T-helper 2 cell treated with Interferon-gamma antibody and Interleukin-4, amounts not matched to agents 5 μg/mL and 100 μg/mL, for 36 hours (primary cell): ENCODE data around the gene CNTFR.

Experiments used
- DNase-seq: peaks from one replicate; pipeline ENCODE4 v3.0.0; 2021; ENCODE audit warnings: low spot score
- H3K27ac Mint-ChIP-seq: one replicate; pipeline ENCODE4 v1.8.0; 2021; ENCODE audit warnings: mild to moderate bottlenecking, mixed read lengths
- H3K27me3 Mint-ChIP-seq: one replicate; pipeline ENCODE4 v1.8.0; 2021; ENCODE audit warnings: low read depth, mixed read lengths
- H3K36me3 Mint-ChIP-seq: one replicate; pipeline ENCODE4 v1.8.0; 2021; ENCODE audit warnings: low read depth, mixed read lengths
- H3K4me1 Mint-ChIP-seq: one replicate; pipeline ENCODE4 v1.8.0; 2021; ENCODE audit warnings: low read depth, mixed read lengths
- H3K4me3 Mint-ChIP-seq: one replicate; pipeline ENCODE4 v1.8.0; 2022; ENCODE audit warnings: mild to moderate bottlenecking, moderate library complexity, mixed read lengths
- H3K9me3 Mint-ChIP-seq: one replicate; pipeline ENCODE4 v1.8.0; 2021; ENCODE audit warnings: mixed read lengths

The CNTFR gene

DNA sequence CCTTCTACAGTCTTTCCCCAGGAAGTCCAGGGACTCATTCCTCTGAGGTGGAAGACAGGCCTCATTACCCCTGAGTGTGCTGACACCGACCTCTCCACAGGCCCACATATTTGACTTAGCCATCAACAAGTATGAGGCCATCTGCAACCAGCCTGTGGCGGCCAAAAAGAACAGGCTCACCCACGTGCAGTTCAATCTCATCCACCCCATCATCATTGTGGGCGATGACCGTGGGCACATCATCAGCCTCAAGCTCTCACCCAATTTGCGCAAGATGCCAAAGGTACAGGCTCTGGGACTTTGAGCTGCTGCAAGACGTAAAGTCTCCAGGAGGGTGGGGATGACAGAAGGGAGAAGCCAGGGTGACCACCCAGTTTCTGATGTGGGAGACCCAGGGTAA, 72.3 kb downstream of the CNTFR start:
- Mint-ChIP-seq H3K9me3 (no peaks in the 10 kb centered on the region), H3K27me3 (peaks cover 5% of the 10 kb centered on the region), H3K4me3 (no peak overlapping the region), H3K36me3 (no peaks in the 10 kb centered on the region), H3K27ac (no peak overlapping the region), H3K4me1 (no peaks in the 10 kb centered on the region)
- no peak for DNase-seq

DNA sequence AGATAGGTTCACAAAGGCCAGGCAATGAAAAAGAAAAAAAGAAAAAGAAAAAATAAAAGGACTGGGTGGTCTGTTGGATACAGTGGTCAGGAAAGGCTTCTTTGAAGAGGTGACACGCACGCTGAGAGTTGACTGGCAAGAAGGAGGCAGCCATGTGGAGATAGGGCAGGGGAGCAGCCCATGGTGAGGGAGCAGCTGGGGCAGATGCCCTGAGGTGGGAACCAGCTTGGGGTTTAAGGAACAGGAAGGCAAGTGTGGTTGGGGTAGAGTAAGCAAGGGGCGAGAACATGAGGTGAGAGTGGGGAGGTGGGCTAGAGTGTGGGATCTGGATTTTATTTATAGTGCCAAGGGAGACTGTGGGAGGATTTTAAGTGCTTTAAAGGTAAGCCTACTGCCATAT, 73.6 kb downstream of the CNTFR start:
- Mint-ChIP-seq H3K27me3 (peaks cover 2% of the 10 kb centered on the region), H3K9me3 (no peaks in the 10 kb centered on the region), H3K36me3 (no peaks in the 10 kb centered on the region), H3K4me3 (no peak overlapping the region), H3K4me1 (no peaks in the 10 kb centered on the region), H3K27ac (no peak overlapping the region)
- no peak for DNase-seq

DNA sequence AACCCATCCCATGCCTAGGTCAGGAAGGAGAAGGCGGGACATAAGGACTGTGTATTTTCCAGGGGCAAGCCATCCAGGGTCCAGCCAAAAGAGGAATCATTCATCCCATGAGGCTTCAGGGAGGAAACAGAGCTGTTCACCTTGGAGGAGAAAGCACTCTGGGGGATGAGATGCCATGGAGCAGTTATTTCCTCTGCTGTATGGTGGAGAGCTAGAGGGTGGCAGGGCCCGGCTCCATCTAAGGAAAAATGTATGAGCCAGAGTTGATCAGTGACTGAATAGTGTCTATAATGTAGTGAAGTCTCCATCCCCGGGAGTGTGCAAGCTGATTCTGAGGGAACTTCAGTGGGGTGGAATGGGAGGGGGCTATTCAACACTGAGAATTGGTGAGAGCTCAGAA, 74.7 kb downstream of the CNTFR start:
- H3K9me3 Mint-ChIP-seq = no peaks in the 10 kb centered on the region
- H3K4me1 Mint-ChIP-seq = no peaks in the 10 kb centered on the region
- no peak overlapping the region for H3K27ac Mint-ChIP-seq
- H3K4me3 Mint-ChIP-seq = no peak overlapping the region
- H3K36me3 Mint-ChIP-seq = no peaks in the 10 kb centered on the region
- peaks cover 2% of the 10 kb centered on the region for H3K27me3 Mint-ChIP-seq
- no peak for DNase-seq

DNA sequence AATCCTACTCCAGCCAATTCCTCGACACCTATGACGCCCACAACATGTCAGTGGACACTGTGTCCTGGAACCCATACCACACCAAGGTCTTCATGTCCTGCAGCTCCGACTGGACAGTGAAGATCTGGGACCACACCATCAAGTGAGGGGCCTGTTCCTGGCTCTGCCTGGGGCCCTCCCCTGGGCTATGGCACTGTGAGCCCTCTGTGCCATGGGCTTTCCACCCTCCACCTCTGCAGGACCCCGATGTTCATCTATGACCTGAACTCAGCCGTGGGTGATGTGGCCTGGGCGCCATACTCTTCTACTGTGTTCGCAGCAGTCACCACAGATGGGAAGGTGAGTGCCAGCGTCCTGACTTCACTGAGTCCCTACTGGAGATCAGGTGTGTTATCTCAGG, 75.1 kb downstream of the CNTFR start:
- Mint-ChIP-seq H3K27ac (no peak overlapping the region), H3K36me3 (no peaks in the 10 kb centered on the region), H3K4me3 (no peak overlapping the region), H3K27me3 (peaks cover 2% of the 10 kb centered on the region), H3K9me3 (no peaks in the 10 kb centered on the region), H3K4me1 (no peaks in the 10 kb centered on the region)
- no peak for DNase-seq

DNA sequence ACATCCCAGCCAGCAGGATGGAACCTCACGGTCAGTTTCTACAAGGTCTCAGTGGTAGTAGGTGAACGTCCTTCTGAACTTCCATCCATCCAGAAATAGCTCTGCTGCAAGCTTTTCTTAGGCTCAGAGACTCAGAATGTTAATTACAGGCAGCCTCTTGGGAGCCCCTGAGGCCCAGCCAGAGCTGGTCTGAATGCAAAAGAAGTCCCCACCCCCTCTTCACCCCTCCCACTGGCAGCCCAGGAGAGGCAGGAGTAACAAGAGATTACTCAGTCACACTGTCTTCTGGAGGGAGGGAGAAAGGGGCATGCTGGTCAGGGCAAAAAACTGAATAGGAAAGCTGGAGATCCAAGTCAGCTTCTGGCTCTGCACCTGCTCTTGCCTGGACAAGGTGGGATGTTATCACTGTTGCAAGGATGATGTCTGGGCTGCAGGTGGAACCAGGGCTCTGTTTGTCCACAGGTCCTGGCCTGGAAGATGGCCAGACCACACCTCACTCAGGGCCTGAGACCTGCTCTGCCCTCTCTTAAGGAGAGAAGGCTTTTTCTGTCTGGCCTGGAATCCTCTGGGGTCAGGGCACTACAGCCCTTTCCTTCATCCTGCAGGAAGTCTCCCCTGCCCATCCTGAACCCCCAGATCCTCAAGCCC, 75.8 kb downstream of the CNTFR start:
- H3K4me3 Mint-ChIP-seq = no peak overlapping the region
- no peaks in the 10 kb centered on the region for H3K9me3 Mint-ChIP-seq
- H3K27ac Mint-ChIP-seq = no peak overlapping the region
- H3K4me1 Mint-ChIP-seq = no peaks in the 10 kb centered on the region
- no peak for DNase-seq
- H3K27me3 Mint-ChIP-seq = peaks cover 2% of the 10 kb centered on the region
- H3K36me3 Mint-ChIP-seq = no peaks in the 10 kb centered on the region

GRCh38 chr9:34512131-34513078, 77.1 kb downstream of the CNTFR start:
- H3K36me3 Mint-ChIP-seq = no peaks in the 10 kb centered on the region
- H3K4me1 Mint-ChIP-seq = no peaks in the 10 kb centered on the region
- no peak overlapping the region for H3K4me3 Mint-ChIP-seq
- peaks cover 2% of the 10 kb centered on the region for H3K27me3 Mint-ChIP-seq
- no peak for DNase-seq
- no peaks in the 10 kb centered on the region for H3K9me3 Mint-ChIP-seq
- H3K27ac Mint-ChIP-seq = no peak overlapping the region

DNA sequence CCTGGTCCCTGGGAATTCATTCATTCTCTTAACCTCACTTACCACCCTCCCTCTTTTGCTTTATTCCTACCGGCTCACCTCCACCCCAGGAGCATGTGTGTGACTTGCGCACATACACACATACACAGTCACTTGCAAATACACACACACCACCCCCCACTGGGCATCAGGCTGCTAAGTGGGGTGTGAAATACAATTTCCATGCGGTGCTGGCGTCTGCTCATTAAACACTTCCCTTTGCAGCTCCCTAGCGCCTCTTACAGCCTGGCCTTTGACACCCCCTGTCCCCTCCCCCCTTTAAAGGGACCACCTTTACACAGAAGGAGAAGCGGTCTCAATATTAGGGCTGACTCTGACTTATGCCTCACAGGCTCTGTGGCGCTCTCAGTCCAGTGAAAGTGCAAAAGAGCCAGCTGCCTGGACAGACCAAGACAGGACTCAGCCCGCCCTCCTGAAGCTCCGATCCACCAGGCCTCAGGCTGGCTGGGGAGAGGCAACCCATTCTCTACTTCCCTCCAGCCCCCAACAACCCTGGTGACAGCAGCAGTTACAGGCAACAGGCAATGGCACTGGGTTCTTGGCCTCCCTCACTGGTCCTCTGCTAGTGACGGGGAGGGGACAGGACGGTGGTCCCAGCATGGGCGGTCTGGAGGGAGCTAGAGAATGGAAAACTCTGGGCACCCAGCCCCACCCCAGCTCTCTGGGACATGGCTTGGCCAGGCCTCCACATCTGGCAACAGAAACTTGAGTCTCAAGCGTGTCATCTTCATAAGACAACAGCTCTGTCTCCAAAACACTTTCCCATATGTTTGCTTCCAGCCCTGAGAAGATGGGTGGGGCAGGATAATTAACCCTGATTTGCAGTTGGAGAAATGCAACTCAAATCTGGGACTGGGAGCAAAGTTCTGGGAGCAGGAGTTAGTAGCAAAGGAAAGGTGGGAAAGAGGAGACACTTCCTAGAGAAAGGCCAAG, 78.7 kb downstream of the CNTFR start:
- Mint-ChIP-seq H3K27me3 (no peaks in the 10 kb centered on the region), H3K9me3 (no peaks in the 10 kb centered on the region), H3K4me1 (no peaks in the 10 kb centered on the region), H3K27ac (no peak overlapping the region), H3K36me3 (no peaks in the 10 kb centered on the region), H3K4me3 (no peak overlapping the region)
- DNase-seq = no peak

DNA sequence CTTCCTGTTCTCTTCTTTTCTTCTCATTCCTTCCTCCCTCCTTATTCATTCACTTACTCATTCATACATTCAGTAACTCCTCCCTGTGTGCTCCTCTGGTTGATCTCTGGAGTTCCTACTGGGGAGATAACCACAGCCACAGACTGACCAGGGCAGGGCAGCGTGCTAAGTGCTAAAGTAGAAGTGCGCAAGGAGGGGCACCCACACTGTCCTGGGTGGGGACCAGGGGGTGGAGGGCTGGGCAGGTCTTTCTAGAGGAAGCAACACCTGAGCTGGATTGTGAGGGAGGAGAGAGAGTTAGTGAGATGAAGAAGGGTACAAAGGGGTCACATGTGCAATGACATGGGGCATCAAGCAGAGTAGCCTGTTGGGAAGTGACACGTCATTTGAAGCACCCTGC, 80.6 kb downstream of the CNTFR start:
- Mint-ChIP-seq H3K9me3 (no peaks in the 10 kb centered on the region), H3K36me3 (no peaks in the 10 kb centered on the region), H3K27me3 (peaks cover 2% of the 10 kb centered on the region), H3K27ac (no peak overlapping the region), H3K4me1 (no peaks in the 10 kb centered on the region), H3K4me3 (no peak overlapping the region)
- no peak for DNase-seq

DNA sequence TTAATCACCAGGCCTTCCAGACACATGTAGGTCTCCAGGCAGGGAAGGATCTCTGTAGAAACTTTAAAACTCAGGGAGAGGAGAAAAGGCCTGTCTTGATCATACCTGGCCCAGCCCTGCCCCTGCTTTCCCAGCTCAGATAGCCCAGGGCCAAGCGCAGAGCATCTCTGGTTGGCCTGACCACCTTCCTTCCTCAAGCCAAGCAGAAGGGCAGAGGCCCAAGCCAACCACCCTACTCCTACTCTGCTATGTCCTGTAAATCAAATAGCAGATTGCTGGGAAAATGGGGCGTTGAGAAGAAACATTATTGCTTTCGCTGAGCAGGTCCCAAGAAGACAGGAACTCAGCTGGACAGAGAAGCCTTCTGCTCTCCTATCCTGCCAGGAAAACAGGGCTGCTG, 81.1 kb downstream of the CNTFR start:
- H3K27me3 Mint-ChIP-seq = peaks cover 2% of the 10 kb centered on the region
- no peak overlapping the region for H3K27ac Mint-ChIP-seq
- DNase-seq = no peak
- H3K36me3 Mint-ChIP-seq = no peaks in the 10 kb centered on the region
- H3K9me3 Mint-ChIP-seq = no peaks in the 10 kb centered on the region
- H3K4me3 Mint-ChIP-seq = no peak overlapping the region
- no peaks in the 10 kb centered on the region for H3K4me1 Mint-ChIP-seq

DNA sequence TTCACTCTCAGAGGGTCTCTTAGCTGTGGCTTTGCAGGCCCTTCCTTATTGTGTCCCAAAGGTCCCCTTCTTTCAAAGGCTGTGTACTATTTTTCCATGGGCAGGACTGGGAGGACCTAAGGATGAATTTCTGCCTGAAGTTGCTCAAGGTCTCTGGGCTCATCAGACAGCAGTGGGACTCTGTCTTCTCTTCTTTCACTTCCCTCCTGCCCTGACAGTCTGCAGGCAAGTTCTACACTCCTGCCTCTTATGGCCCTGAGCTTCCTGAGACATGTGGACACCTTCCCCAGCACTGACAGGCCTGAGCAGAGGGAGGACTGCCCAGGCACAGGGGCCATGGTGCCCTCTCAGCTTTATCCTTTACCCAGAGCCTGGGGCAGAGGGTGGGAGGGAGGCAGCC, 81.6 kb downstream of the CNTFR start:
- Mint-ChIP-seq H3K9me3 (no peaks in the 10 kb centered on the region), H3K27me3 (peaks cover 2% of the 10 kb centered on the region), H3K36me3 (no peaks in the 10 kb centered on the region), H3K27ac (no peak overlapping the region), H3K4me3 (no peak overlapping the region), H3K4me1 (no peaks in the 10 kb centered on the region)
- DNase-seq = no peak

DNA sequence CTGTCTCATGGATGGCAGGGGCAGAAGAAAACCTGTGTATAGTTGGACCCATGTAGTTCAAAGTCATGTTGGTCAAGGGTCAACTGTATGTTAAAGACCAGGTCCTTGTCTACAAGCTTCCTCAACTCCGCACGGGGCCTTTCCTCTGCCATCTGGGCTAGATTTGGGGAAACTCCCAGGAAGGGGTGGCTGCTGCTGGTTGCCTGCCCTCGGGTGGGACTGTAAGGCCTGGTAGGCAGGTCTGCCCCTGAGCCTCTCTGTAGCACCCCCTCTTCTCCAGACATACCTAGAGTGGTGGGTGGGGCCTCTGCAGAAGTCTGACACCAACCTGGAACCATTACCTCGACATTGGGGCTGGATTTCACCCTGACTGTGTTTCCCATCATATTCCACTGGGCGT, 82.0 kb downstream of the CNTFR start:
- H3K27me3 Mint-ChIP-seq = peaks cover 2% of the 10 kb centered on the region
- no peaks in the 10 kb centered on the region for H3K36me3 Mint-ChIP-seq
- H3K27ac Mint-ChIP-seq = no peak overlapping the region
- H3K4me3 Mint-ChIP-seq = no peak overlapping the region
- no peaks in the 10 kb centered on the region for H3K4me1 Mint-ChIP-seq
- H3K9me3 Mint-ChIP-seq = no peaks in the 10 kb centered on the region
- DNase-seq = no peak

DNA sequence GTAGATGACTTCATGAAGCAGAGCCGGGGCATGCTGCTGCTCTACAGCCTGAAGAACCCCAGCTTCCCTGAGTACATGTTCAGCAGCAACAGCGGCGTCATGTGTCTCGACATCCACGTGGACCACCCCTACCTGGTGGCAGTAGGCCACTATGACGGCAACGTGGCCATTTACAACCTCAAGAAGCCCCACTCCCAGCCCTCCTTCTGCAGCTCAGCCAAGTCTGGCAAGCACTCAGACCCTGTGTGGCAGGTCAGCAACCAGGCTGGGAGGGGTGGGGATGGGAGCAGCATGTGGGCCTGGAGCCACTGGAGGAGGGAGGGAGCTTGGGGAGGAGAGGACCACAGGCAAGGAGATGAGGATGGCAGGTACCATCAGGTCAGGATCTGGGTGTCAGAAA, 82.9 kb downstream of the CNTFR start:
- H3K4me3 Mint-ChIP-seq = no peak overlapping the region
- no peaks in the 10 kb centered on the region for H3K4me1 Mint-ChIP-seq
- H3K27ac Mint-ChIP-seq = no peak overlapping the region
- DNase-seq = no peak
- no peaks in the 10 kb centered on the region for H3K36me3 Mint-ChIP-seq
- H3K9me3 Mint-ChIP-seq = no peaks in the 10 kb centered on the region
- peaks cover 2% of the 10 kb centered on the region for H3K27me3 Mint-ChIP-seq

DNA sequence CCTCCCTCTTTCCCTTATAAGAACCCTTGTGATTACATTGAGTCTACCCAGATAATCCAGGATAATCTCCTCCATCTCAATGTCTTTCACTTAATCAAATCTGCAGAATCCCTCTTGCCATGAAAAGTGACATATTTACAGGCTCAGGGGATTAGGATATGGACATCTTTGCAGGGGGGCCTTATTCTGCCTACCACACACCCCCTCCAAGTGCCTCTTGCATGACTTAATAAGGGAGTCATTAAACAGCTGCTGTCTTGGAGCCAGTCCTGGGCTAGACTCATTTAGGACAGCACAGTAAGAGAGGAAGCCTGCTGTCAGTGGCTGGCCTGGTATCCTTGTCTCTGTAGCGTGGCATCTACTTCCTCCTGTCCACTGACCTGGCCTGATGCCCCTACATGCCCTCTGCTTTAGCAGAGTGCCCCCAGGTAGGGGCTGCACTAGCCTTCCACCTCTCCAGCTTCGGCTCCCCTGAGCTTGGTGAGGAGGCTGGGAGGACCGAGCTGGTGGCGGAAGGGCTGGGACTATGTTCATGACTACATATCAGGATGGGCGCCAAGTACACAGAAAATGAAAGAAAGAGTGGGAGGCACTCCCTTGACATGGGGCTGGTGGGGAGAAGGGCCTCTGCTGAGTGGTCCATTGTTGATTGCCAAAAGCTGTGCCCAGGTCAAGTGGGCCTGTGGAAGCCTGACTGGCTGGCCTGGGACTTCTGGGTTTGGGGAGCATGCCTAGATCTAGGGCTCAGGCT, 84.0 kb downstream of the CNTFR start:
- no peak overlapping the region for H3K27ac Mint-ChIP-seq
- no peak overlapping the region for H3K4me3 Mint-ChIP-seq
- H3K27me3 Mint-ChIP-seq = peaks cover 2% of the 10 kb centered on the region
- no peaks in the 10 kb centered on the region for H3K9me3 Mint-ChIP-seq
- DNase-seq = no peak
- peaks cover 1% of the 10 kb centered on the region for H3K4me1 Mint-ChIP-seq
- H3K36me3 Mint-ChIP-seq = no peaks in the 10 kb centered on the region
